HG02623 (cell line): ENCODE results near the gene MICOS13.

ENCODE experiments used
- ATAC-seq: cut with Tn5 transposase; IDR thresholded peaks from one replicate; pipeline ENCODE4 v1.9.1; 2021; ENCODE audit warnings: moderate library complexity; ENCODE audit not compliant: unreplicated experiment

Gene MICOS13

GRCh38 chr19:5669212-5669611 lies 11.1 kb downstream of the MICOS13 start:
- ATAC-seq: no peak

GRCh38 chr19:5667751-5668271 lies 12.5 kb downstream of the MICOS13 start:
- no peak for ATAC-seq

- no peak for ATAC-seq
These were observed 13.2 kb downstream of the MICOS13 start for GRCh38 chr19:5666921-5667610.

GRCh38 chr19:5665781-5666513 lies 14.4 kb downstream of the MICOS13 start:
- no peak for ATAC-seq

DNA sequence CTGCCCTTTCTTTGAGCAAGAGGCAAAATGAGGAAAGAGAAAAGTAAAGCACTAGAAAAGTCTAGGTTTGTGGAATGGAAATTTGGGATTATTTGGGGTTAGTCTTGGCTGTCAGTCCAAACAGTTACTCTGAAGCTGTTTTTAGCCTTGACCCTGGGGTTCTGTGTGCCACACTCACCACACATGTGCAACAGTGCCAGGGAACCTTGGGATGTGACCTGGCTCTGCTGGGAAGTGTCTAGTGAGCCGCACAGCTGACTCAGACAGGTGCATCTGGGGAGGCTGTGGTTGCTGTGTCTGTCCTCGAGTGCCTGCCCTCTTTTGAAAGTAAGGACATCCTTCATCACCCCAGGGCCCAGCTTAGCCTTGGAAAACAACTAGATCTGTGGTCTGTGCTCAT lies 15.8 kb downstream of the MICOS13 start:
- ATAC-seq: no peak

GRCh38 chr19:5663904-5664303 lies 16.4 kb downstream of the MICOS13 start:
- no peak for ATAC-seq

- no peak for ATAC-seq
These were observed 18.8 kb downstream of the MICOS13 start for GRCh38 chr19:5661483-5661882.

GRCh38 chr19:5655412-5655811 lies 24.9 kb downstream of the MICOS13 start:
- ATAC-seq: no peak

DNA sequence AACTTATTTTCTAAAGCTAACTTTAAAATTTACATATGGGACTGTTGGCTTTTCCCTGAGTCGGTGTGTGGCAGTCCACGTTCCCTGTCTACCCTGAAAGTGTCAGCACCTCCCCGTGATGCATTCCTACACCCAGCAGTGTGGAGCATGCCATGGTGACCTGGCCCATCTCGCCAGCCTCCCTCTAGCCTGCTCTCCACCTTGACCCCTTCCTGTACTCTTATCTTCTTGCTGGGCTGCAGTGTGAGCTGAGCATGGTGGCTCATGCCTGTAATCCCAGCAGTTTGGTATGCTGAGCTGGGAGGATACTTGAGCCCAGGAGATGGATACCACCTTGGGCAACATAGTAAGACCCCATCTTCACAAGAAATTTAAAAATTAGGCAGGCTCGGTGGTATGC lies 25.4 kb downstream of the MICOS13 start:
- no peak for ATAC-seq

- ATAC-seq: no peak
These were observed 28.1 kb downstream of the MICOS13 start for GRCh38 chr19:5652261-5652660.

- no peak for ATAC-seq
These were observed 29.0 kb downstream of the MICOS13 start for GRCh38 chr19:5651361-5651760.

DNA sequence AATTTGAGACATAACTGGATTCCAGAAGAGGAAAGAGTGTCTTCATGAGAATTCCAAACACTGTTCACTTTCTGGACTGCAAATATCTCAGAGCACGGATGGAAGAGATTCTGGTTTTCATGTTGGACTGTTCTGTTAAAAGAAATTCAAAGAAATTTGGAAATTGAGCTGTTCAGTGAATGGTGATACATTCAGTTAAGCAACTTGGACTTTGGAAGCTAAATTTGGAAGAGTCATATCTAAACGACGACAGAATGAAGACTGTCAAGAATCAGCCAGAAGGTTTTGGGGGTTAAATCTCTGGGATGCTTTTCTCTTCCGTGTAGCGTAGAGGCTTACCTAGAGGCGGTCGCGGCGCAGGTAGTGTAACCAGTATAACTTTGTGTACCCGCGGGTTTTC lies 31.9 kb downstream of the MICOS13 start:
- no peak for ATAC-seq

- ATAC-seq: no peak
These were observed 33.6 kb downstream of the MICOS13 start for GRCh38 chr19:5646703-5647102.

- ATAC-seq: no peak
These were observed 34.9 kb downstream of the MICOS13 start for GRCh38 chr19:5645409-5645808.

DNA sequence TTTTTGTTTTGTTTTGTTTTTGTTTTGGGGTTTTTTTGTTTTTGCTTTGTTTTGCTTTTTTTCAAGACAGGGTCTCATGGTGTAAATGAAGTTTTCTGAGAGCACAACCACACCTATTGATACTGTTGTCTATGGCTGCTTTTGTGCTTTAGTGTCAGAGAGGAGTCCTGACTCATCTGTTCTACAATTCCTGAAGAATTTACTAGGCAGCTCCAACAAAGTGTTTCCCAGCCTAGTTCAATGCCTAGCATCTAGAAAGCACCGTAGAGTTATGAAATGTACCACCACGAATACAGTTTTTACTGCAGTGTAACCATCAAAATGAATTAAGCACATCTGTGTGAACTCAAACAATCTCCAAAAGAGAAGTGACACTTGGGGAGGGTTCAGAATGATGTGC lies 36.3 kb downstream of the MICOS13 start:
- no peak for ATAC-seq

DNA sequence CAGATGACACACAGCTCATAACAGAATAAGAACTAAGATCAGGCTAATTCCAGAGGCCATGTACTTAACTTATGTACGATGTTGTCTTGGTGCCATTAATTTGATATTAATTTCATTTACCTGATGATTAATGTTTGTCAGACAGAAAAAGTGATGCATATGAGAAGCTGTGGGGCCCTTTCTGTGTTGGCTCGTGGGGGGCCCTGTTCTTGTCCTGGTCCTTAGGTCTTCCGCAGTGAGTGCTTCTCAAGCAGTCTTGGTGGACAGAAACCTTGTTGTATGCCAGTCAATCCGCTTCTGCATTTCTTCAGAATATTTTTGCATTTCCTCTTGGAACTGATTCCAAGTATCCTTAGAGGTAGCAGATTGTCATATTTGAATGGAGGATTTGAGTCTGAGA lies 37.3 kb downstream of the MICOS13 start:
- no peak for ATAC-seq

DNA sequence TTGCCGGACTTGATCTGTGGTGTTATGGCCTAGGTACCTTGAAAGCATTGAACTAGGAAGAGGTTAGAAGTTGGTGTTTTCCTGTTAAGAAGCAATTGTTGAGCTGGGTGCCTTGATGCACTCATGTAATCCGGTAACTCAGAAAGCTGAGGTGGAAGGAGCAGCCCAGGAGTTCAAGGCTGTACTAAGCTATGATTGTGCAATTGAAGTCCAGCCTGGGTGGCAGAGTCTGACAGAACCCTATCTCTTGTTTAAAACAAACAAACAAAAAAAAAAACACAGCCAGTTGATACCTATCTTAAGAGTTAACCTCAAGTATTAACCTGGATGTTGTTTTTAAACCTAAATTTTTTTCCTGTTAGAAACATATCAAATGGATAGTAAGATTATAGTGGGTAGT lies 38.1 kb downstream of the MICOS13 start:
- no peak for ATAC-seq

GRCh38 chr19:5641171-5641570 lies 39.1 kb downstream of the MICOS13 start:
- ATAC-seq: no peak

GRCh38 chr19:5637971-5638370 lies 42.3 kb downstream of the MICOS13 start:
- ATAC-seq: no peak

DNA sequence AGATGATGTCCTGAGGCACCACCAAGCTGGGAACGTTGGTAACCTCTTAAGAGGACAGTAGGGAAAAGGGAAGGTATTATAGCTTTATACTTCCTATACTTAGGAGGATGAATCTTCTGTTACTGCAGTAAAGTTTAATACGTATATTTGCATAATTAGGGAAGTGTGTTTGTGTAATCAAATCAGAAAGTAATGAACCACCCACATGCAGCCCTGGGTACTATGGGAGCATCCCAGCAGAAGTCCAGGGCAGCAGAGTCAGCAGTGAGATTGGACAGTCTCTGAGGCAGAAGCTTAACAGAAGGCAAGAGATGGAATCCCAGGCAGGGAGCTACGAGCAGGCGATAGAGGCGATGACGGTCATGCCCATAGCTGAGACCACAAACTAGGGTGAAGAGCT lies 44.9 kb downstream of the MICOS13 start:
- ATAC-seq: no peak

DNA sequence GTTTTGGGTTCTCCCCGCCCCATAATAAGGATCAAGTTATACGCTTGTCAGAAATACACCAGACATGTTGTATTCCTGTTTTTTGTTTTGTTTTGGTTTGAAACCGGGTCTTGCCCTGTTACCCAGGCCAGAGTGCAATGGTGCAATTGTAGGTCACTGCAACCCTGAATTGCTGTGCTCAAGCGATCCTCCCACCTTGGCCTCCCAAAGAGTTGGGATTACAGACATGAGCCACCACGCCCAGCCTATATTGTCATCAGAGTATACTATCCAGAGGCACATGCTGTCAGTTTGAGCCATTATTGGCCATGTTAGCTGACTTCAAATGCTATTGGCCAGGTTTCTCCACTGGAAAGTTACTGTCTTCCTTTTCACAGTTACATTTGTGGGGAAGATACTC lies 47.7 kb downstream of the MICOS13 start:
- ATAC-seq: no peak

DNA sequence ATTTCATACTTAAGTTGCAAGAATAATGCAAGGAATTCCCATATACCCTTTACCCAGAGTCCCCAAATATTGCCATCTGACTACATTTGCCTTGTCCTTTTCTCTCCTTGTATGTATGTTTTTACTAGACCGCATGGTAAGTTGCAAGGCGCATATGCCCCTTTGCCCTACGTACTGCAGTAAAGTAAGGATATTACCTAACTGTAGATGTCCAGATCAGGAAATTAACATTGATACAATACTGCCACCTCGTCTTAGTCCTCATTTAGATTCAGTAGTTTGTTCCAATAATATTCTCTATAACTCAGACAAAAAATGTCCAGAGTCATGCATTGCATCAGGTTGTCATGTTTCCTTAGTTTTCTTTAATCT lies 48.1 kb downstream of the MICOS13 start:
- no peak for ATAC-seq
